GM12873 (cell line): ENCODE results near the gene PARG.

Experiments
- TF ChIP-seq, protein P1 (sequence below): IDR thresholded peaks from 2 replicates; pipeline ENCODE4 v1.5.1; 2012; ENCODE audit warnings: low read depth, mild to moderate bottlenecking, moderate library complexity, low read length, control low read depth; ENCODE audit not compliant: insufficient read depth; ENCODE audit errors: missing control alignments

PARG gene

GRCh38 chr10:49834976-49835375, 106.9 kb downstream of the PARG start:
- TF ChIP-seq, protein P1, sequence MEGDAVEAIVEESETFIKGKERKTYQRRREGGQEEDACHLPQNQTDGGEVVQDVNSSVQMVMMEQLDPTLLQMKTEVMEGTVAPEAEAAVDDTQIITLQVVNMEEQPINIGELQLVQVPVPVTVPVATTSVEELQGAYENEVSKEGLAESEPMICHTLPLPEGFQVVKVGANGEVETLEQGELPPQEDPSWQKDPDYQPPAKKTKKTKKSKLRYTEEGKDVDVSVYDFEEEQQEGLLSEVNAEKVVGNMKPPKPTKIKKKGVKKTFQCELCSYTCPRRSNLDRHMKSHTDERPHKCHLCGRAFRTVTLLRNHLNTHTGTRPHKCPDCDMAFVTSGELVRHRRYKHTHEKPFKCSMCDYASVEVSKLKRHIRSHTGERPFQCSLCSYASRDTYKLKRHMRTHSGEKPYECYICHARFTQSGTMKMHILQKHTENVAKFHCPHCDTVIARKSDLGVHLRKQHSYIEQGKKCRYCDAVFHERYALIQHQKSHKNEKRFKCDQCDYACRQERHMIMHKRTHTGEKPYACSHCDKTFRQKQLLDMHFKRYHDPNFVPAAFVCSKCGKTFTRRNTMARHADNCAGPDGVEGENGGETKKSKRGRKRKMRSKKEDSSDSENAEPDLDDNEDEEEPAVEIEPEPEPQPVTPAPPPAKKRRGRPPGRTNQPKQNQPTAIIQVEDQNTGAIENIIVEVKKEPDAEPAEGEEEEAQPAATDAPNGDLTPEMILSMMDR = no peak

DNA sequence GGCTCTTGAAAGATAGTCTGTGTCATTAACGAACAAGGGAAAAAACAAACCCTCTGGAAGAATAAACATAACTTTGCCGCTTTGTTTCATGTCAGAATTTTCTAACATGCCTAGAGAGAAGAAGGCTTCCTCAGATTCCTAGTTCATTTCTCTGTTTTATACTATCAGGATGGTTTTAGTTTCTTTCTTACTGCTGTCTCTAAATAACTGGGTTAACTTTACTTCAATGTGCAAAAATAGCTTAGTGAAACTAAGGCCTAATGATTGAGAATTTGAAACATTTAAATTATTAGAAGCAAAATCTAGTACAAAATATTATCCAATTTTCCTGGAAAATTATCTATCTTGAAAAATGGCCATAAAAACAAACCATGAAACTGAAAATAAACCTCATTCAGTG, 107.6 kb downstream of the PARG start:
- TF ChIP-seq, protein P1 = no peak

- TF ChIP-seq, protein P1 = no peak
Observed at GRCh38 chr10:49833168-49833567, 108.7 kb downstream of the PARG start.

GRCh38 chr10:49831352-49832035, 110.3 kb downstream of the PARG start:
- TF ChIP-seq, protein P1 = no peak

- TF ChIP-seq, protein P1 = no peak
Observed at GRCh38 chr10:49830846-49831245, 111.0 kb downstream of the PARG start.

DNA sequence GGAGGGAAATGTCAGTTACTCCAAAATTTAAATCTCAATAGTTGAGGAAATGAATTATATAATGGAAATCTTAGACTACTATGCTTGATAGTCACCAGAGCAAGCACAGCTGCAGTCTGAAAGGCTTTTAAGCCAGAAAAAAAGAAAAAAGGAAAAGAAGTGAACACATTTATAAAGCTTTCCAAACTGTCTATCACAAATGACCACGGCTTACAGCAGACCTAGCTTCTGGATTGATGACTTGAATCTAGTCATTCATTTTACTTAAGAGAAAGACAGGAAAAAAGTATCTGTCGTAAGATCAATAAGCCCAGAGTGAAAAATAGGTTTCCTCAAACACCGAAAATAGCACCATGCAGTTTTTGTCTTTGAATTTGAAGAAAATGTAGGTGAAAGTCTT, 111.8 kb downstream of the PARG start:
- TF ChIP-seq, protein P1 = no peak

DNA sequence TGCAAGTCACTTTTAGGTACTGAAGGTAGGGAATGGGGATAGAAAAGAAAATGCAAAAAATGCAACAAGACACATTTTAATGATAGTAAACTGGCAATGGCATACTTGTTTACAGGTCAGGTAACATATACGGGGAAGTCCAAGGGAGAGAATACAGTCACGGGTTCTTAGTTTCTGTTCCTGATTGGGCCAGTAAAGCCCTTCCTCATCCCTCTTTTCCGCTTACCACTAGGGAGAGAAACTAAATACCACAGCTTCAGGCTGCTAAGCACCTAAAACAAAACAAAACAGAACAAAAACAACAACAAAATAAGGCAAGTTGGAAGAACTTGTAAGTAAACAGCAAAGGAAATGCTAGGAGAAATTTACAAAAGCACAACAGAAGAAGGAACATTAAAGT, 114.5 kb downstream of the PARG start:
- TF ChIP-seq, protein P1 = no peak
